ENCODE results near the gene PSMA7.

Gene PSMA7

DNA sequence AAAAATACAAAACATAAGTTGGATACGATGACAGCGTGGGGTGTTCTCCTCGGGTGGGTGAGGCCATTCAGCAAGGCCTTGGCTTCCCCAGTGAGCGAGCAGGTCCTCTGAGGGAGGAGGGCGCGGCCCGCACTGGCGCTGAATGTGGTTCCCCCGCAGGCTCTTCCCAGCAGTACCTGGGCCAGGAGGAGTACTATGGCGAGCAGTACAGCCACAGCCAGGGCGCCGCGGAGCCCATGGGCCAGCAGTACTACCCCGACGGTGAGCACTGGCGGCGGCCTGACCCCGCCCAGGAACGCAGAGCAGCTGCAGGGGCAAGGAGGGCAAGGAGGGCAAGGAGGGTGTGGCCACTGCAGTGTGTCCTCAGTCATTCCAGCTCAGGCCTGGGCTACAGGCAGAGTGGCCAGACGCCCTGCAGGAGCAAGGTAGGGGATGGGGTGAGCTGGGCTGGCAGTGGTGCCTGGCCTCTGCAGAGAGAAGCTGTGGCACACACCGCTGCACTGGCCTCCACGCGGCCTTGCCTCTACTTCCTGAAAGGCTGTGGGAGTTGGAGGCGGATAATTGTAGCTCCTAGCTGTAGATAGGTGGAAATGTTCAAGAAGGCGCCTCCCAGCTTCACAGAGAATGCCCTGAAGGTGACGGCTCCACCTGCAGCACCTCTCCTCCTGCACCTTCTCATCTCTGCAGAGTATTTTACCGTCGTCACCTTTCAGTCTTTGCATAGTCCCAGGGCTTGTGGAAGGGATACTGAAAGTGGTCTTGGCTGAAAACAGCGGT lies 21.0 kb upstream of the PSMA7 start:
- no peak for ATAC-seq (ENCODE audit: low read depth)
- peaks cover 5% of the 10 kb centered on the region for H3K4me1 Mint-ChIP-seq
- no peak for DNase-seq (ENCODE audit: low spot score in 2 of 2)
- H3K4me3 Mint-ChIP-seq, result no peak overlapping the region
- no peaks in the 10 kb centered on the region for H3K9me3 Mint-ChIP-seq
- H3K36me3 Mint-ChIP-seq, result peaks cover 18% of the 10 kb centered on the region
- no peak overlapping the region for H3K27ac Mint-ChIP-seq
- H3K27me3 Mint-ChIP-seq, result no peaks in the 10 kb centered on the region

DNA sequence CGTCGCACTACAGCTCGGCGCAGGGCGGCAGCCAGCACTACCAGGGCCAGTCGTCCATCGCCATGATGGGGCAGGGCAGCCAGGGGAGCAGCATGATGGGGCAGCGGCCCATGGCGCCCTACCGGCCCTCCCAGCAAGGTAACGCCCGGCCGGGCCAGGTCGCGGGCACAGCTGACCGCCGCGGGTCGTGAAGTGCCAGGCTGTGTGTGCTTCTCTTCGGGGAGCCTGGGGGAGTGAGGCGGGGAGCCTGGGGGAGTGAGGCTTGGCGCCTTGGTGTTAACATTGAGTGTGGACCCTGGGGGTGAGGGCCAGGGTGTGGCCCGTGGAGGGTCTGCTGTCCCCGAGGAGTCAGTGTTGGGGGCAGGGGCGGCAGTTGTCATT lies 20.3 kb upstream of the PSMA7 start:
- Mint-ChIP-seq H3K9me3 (no peaks in the 10 kb centered on the region), H3K4me1 (peaks cover 5% of the 10 kb centered on the region), H3K36me3 (peaks cover 18% of the 10 kb centered on the region), H3K4me3 (no peak overlapping the region), H3K27me3 (no peaks in the 10 kb centered on the region), H3K27ac (no peak overlapping the region)
- DNase-seq (ENCODE audit: low spot score in 2 of 2) (no peak), ATAC-seq (ENCODE audit: low read depth) (no peak)

DNA sequence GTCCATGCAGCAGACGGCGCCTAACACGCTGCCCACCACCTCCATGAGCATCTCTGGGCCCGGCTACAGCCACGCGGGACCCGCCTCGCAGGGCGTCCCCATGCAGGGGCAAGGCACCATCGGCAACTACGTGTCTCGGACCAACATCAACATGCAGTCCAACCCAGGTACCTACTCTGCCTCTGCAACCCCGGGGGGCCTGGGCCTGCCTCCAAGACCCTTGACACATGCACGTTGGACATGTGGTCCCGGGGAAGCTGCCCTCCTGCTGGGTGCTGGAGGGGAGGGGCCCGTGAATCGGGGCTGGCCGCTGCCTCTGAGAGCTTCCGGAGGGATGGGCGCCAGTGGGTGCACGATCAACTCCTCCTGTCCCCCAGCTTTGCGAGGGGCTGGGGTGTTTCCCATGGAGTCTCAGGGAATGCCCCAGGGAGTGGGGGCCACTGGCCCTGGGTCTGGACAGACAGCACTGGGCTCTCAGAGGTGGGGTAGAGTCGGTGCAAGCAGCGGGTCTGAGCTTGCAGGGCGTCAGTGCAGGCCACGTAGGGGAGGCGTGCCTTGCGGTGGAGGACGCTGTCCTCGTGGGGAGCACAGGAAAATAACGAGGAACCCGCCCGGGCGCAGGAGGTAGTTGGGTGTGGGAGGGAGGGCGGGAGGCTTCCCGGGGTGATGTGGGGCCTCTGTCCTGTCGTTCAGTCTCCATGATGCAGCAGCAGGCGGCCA lies 19.7 kb upstream of the PSMA7 start:
- H3K27ac Mint-ChIP-seq, result no peak overlapping the region
- ATAC-seq (ENCODE audit: low read depth) (no peak), DNase-seq (ENCODE audit: low spot score in 2 of 2) (no peak)
- peaks cover 15% of the 10 kb centered on the region for H3K36me3 Mint-ChIP-seq
- peaks cover 5% of the 10 kb centered on the region for H3K4me1 Mint-ChIP-seq
- H3K9me3 Mint-ChIP-seq, result no peaks in the 10 kb centered on the region
- H3K4me3 Mint-ChIP-seq, result no peak overlapping the region
- no peaks in the 10 kb centered on the region for H3K27me3 Mint-ChIP-seq

GRCh38 chr20:62161347-62161746 lies 18.2 kb upstream of the PSMA7 start:
- H3K9me3 Mint-ChIP-seq, result no peaks in the 10 kb centered on the region
- H3K36me3 Mint-ChIP-seq, result peaks cover 14% of the 10 kb centered on the region
- H3K27me3 Mint-ChIP-seq, result no peaks in the 10 kb centered on the region
- no peak overlapping the region for H3K27ac Mint-ChIP-seq
- ATAC-seq (ENCODE audit: low read depth) (no peak), DNase-seq (ENCODE audit: low spot score in 2 of 2) (no peak)
- H3K4me3 Mint-ChIP-seq, result no peak overlapping the region
- H3K4me1 Mint-ChIP-seq, result peaks cover 7% of the 10 kb centered on the region

GRCh38 chr20:62160876-62161275 lies 17.7 kb upstream of the PSMA7 start:
- H3K36me3 Mint-ChIP-seq, result peaks cover 13% of the 10 kb centered on the region
- DNase-seq (ENCODE audit: low spot score in 2 of 2), result no peak
- H3K27ac Mint-ChIP-seq, result no peak overlapping the region
- H3K4me3 Mint-ChIP-seq, result no peak overlapping the region
- no peak for ATAC-seq (ENCODE audit: low read depth)
- H3K27me3 Mint-ChIP-seq, result no peaks in the 10 kb centered on the region
- peaks cover 9% of the 10 kb centered on the region for H3K4me1 Mint-ChIP-seq
- H3K9me3 Mint-ChIP-seq, result no peaks in the 10 kb centered on the region

DNA sequence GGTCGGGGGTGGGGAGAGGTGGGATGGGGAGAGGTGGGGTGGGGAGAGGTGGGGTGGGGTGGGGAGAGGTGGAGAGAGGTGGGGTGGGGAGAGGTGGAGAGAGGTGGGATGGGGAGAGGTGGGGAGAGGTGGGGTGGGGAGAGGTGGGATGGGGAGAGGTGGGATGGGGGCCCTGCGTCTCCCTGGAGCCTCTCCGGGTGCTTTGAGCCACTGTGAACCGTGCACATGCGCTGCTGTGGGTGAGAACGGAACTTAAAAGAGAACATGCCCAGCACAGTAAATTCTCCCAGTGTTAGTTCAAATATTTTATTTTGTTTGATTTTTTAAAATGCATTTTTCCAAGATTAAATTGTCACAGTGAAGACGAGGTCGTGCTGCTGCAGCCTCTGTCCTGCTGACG lies 17.1 kb upstream of the PSMA7 start:
- DNase-seq (ENCODE audit: low spot score in 2 of 2), result no peak
- Mint-ChIP-seq H3K4me1 (peaks cover 11% of the 10 kb centered on the region), H3K4me3 (no peak overlapping the region), H3K27me3 (no peaks in the 10 kb centered on the region), H3K27ac (no peak overlapping the region), H3K36me3 (peaks cover 9% of the 10 kb centered on the region), H3K9me3 (no peaks in the 10 kb centered on the region)
- no peak for ATAC-seq (ENCODE audit: low read depth)

GRCh38 chr20:62159839-62160238 lies 16.6 kb upstream of the PSMA7 start:
- Mint-ChIP-seq H3K27ac (no peak overlapping the region), H3K27me3 (no peaks in the 10 kb centered on the region)
- DNase-seq (ENCODE audit: low spot score in 2 of 2), result no peak

DNA sequence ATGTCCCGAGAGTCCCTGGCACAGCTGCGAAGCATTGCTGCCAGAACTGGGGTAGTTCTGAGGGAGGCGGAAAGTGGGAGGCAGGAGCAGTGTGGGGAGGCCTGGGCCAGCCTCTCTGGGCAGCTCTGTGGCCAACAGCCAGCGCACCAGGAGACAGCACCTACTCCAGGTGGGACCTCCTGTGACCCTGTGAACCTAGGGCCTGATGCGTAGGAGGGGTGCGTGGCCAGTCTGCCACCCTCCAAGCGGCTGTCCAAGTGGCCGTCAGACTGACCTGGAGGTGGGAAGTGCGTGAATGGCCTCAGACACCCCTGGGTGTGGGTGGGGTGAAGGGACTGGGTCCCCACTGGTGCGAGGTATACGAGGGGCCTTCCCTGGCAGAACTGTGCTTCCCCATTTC lies 15.9 kb upstream of the PSMA7 start:
- peaks cover 14% of the 10 kb centered on the region for H3K36me3 Mint-ChIP-seq
- H3K4me3 Mint-ChIP-seq, result no peak overlapping the region
- no peak for ATAC-seq (ENCODE audit: low read depth)
- DNase-seq (ENCODE audit: low spot score in 2 of 2), result no peak
- H3K27ac Mint-ChIP-seq, result no peak overlapping the region
- H3K9me3 Mint-ChIP-seq, result no peaks in the 10 kb centered on the region
- no peaks in the 10 kb centered on the region for H3K27me3 Mint-ChIP-seq
- peaks cover 11% of the 10 kb centered on the region for H3K4me1 Mint-ChIP-seq

More at GRCh38 chr20:62159839-62160238, 16.6 kb upstream of the PSMA7 start:
- no peaks in the 10 kb centered on the region for H3K9me3 Mint-ChIP-seq
- ATAC-seq (ENCODE audit: low read depth), result no peak
- peaks cover 11% of the 10 kb centered on the region for H3K4me1 Mint-ChIP-seq
- H3K4me3 Mint-ChIP-seq, result no peak overlapping the region
- peaks cover 9% of the 10 kb centered on the region for H3K36me3 Mint-ChIP-seq

GRCh38 chr20:62158541-62158940 lies 15.3 kb upstream of the PSMA7 start:
- Mint-ChIP-seq H3K36me3 (peaks cover 16% of the 10 kb centered on the region), H3K27me3 (no peaks in the 10 kb centered on the region), H3K4me1 (peaks cover 11% of the 10 kb centered on the region), H3K27ac (no peak overlapping the region), H3K9me3 (no peaks in the 10 kb centered on the region), H3K4me3 (no peak overlapping the region)
- no peak for ATAC-seq (ENCODE audit: low read depth)
- DNase-seq (ENCODE audit: low spot score in 2 of 2), result no peak

- ATAC-seq (ENCODE audit: low read depth) (no peak), DNase-seq (ENCODE audit: low spot score in 2 of 2) (no peak)
- H3K4me3 Mint-ChIP-seq, result no peak overlapping the region
- no peaks in the 10 kb centered on the region for H3K27me3 Mint-ChIP-seq
- peaks cover 11% of the 10 kb centered on the region for H3K4me1 Mint-ChIP-seq
- H3K27ac Mint-ChIP-seq, result no peak overlapping the region
- peaks cover 17% of the 10 kb centered on the region for H3K36me3 Mint-ChIP-seq
- H3K9me3 Mint-ChIP-seq, result no peaks in the 10 kb centered on the region
Observed at GRCh38 chr20:62158088-62158400, 14.8 kb upstream of the PSMA7 start.

DNA sequence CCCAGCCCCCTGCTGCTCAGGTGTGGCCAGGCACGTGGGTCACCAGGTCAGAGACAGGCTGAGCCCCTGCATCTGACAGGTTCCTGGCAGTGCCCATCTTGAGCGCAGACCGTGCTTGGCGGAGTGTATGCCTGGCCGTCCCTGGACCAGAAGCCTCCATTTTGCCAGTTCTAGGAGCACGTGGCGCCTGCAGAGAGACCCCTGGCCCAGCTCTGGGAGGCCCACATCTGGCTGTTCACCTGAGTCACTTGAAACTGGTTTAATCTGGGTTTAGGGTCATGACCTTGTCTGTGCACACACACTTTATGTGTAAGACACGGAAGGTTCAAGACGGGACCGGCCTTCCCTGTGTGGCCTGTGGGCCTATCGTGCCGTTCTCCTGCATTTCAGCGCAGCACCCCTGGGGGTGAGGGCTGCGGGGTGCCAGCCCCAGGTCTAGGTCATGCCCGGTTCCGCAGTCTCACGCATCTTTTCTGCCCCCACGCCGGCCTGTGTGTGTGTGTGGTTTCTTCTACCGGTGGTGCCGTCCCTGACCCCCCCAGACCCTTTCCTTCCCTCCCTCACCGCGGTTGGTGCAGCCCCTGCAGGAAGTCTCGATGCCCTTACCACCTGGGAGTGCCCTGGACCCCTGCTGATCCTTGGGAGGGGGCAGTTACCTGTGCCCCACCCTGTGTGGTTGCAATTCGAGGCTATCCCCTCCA lies 14.3 kb upstream of the PSMA7 start:
- peaks cover 21% of the 10 kb centered on the region for H3K36me3 Mint-ChIP-seq
- H3K27me3 Mint-ChIP-seq, result no peaks in the 10 kb centered on the region
- no peak for ATAC-seq (ENCODE audit: low read depth)

GRCh38 chr20:62156592-62157386 lies 13.6 kb upstream of the PSMA7 start:
- Mint-ChIP-seq H3K27me3 (no peaks in the 10 kb centered on the region), H3K36me3 (peaks cover 25% of the 10 kb centered on the region), H3K4me3 (no peak overlapping the region), H3K27ac (no peak overlapping the region), H3K4me1 (peaks cover 11% of the 10 kb centered on the region), H3K9me3 (no peaks in the 10 kb centered on the region)
- ATAC-seq (ENCODE audit: low read depth) (peak; percentile 99), DNase-seq (ENCODE audit: low spot score in 2 of 2) (peak; percentile 63 to 65)

More for the DNA sequence above, 14.3 kb upstream of the PSMA7 start:
- Mint-ChIP-seq H3K4me1 (peaks cover 11% of the 10 kb centered on the region), H3K4me3 (no peak overlapping the region), H3K9me3 (no peaks in the 10 kb centered on the region), H3K27ac (no peak overlapping the region)
- no peak for DNase-seq (ENCODE audit: low spot score in 2 of 2)

DNA sequence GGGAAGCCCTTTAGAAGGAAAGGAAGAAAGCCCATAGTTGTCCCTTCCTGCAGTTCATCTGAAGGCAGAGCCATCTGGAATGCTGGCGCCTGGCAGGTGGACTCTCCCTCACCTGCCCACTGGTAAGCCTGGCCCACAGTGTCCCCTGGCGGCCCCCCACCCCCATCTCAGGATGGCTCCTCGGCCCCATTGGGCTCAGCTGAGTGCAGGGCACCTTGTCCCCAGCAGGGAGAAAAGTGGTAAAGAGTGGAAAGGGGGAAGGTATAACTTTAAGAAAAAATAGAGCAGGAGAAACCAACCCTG lies 13.0 kb upstream of the PSMA7 start:
- Mint-ChIP-seq H3K27ac (no peak overlapping the region), H3K27me3 (no peaks in the 10 kb centered on the region), H3K4me1 (peaks cover 13% of the 10 kb centered on the region), H3K9me3 (no peaks in the 10 kb centered on the region), H3K4me3 (no peak overlapping the region), H3K36me3 (peaks cover 25% of the 10 kb centered on the region)
- DNase-seq (ENCODE audit: low spot score in 2 of 2) (no peak), ATAC-seq (ENCODE audit: low read depth) (no peak)

All from memory B cell (primary cell).